Karpas-422 (cell line): ENCODE data around the gene TMEM132E. TPM values are rescaled to one million over a fixed set of nuclear protein-coding genes. Genes with fewer than 3 reads are reported as not detected.

Source experiments
- DNase-seq: peaks from one replicate; pipeline ENCODE4 v3.0.0-alpha.2; 2015
- H2AFZ ChIP-seq: fragments of 200-600 bp; sonication (generic); 2 replicates; pipeline ENCODE4 v1.6.1; 2014; ENCODE audit warnings: antibody characterized with exemption, low read length, mixed read lengths
- H3K27ac ChIP-seq: fragments of 200-600 bp; sonication (generic); 2 replicates; pipeline ENCODE4 v1.5.1; 2014; ENCODE audit warnings: mild to moderate bottlenecking, low read length, moderate library complexity
- H3K27me3 ChIP-seq: fragments of 200-600 bp; sonication (generic); 2 replicates; pipeline ENCODE4 v1.6.1; 2014; ENCODE audit warnings: low read length, mixed read lengths
- H3K36me3 ChIP-seq: fragments of 200-600 bp; sonication (generic); 2 replicates; pipeline ENCODE4 v1.6.1; 2014; ENCODE audit warnings: low read length, mixed read lengths; ENCODE audit not compliant: insufficient read depth
- H3K4me1 ChIP-seq: fragments of 200-600 bp; sonication (generic); 2 replicates; pipeline ENCODE4 v1.6.1; 2014; ENCODE audit warnings: mild to moderate bottlenecking, low read length, mixed read lengths
- H3K4me2 ChIP-seq: fragments of 200-600 bp; sonication (generic); 2 replicates; pipeline ENCODE4 v1.6.1; 2014; ENCODE audit warnings: low read length, low read depth, mild to moderate bottlenecking; ENCODE audit not compliant: poor library complexity, severe bottlenecking
- H3K4me3 ChIP-seq: fragments of 200-600 bp; sonication (generic); 2 replicates; pipeline ENCODE4 v1.5.1; 2014; ENCODE audit warnings: mild to moderate bottlenecking, antibody characterized with exemption, low read length, mixed read lengths
- H3K79me2 ChIP-seq: fragments of 200-600 bp; sonication (generic); 2 replicates; pipeline ENCODE4 v1.6.1; 2014; ENCODE audit warnings: mild to moderate bottlenecking, low read length, mixed read lengths
- H3K9ac ChIP-seq: fragments of 200-600 bp; sonication (generic); 2 replicates; pipeline ENCODE4 v1.6.0; 2014; ENCODE audit warnings: low read length
- H3K9me2 ChIP-seq: fragments of 200-600 bp; sonication (generic), shearing (Covaris generic); replicated peaks from 2 replicates; pipeline ENCODE4 v1.6.0; 2014; ENCODE audit warnings: mild to moderate bottlenecking, low read length, moderate library complexity; ENCODE audit not compliant: insufficient read depth
- H3K9me3 ChIP-seq: fragments of 300-700, 200-600 bp; sonication (generic); 2 replicates; pipeline ENCODE4 v1.6.1; 2014; ENCODE audit warnings: low read length, mixed read lengths
- H4K20me1 ChIP-seq: fragments of 200-600 bp; sonication (generic); 2 replicates; pipeline ENCODE4 v1.6.1; 2014; ENCODE audit warnings: mild to moderate bottlenecking, antibody characterized with exemption, low read length, low read depth; ENCODE audit not compliant: insufficient read depth
- total RNA-seq: library from RNA; depleted of rRNA; stranded (reverse); fragments of >200 nt; shearing (Covaris generic); gene quantifications from 2 replicates; pipeline ENCODE4 v1.2.3, GENCODE V29; 2014; ENCODE audit warnings: low replicate concordance

TMEM132E gene
- total RNA-seq, 1 experiment from 2014 or later, result not detected

- H3K27ac ChIP-seq, result no peak overlapping the region
- no peaks in the 10 kb centered on the region for H3K27me3 ChIP-seq
- no peaks in the 10 kb centered on the region for H3K9me3 ChIP-seq
- no peaks in the 10 kb centered on the region for H3K4me1 ChIP-seq
- DNase-seq, result no peak
- H3K79me2 ChIP-seq, result no peaks in the 10 kb centered on the region
- H3K4me2 ChIP-seq, result no peak overlapping the region
- no peaks in the 10 kb centered on the region for H3K36me3 ChIP-seq
- H3K9ac ChIP-seq, result no peak overlapping the region
- no peak overlapping the region for H2AFZ ChIP-seq
- no peak overlapping the region for H3K4me3 ChIP-seq
- no peaks in the 10 kb centered on the region for H3K9me2 ChIP-seq
- H4K20me1 ChIP-seq, result no peaks in the 10 kb centered on the region
Observed at GRCh38 chr17:34671191-34671590, 91.8 kb downstream of the TMEM132E start.

GRCh38 chr17:34672176-34672785 is 92.9 kb downstream of the TMEM132E start:
- DNase-seq, result no peak
- Histone ChIP-seq H3K4me1 (no peaks in the 10 kb centered on the region), H3K36me3 (no peaks in the 10 kb centered on the region), H3K27ac (no peak overlapping the region), H3K9ac (no peak overlapping the region), H3K79me2 (no peaks in the 10 kb centered on the region), H3K4me2 (no peak overlapping the region), H3K4me3 (no peak overlapping the region), H4K20me1 (no peaks in the 10 kb centered on the region), H3K9me2 (no peaks in the 10 kb centered on the region), H2AFZ (no peak overlapping the region), H3K9me3 (no peaks in the 10 kb centered on the region), H3K27me3 (no peaks in the 10 kb centered on the region)

- H3K36me3 ChIP-seq, result no peaks in the 10 kb centered on the region
- no peaks in the 10 kb centered on the region for H3K9me3 ChIP-seq
- no peaks in the 10 kb centered on the region for H3K4me1 ChIP-seq
- H3K4me3 ChIP-seq, result no peak overlapping the region
- H3K79me2 ChIP-seq, result no peaks in the 10 kb centered on the region
- H3K9me2 ChIP-seq, result no peaks in the 10 kb centered on the region
- H3K9ac ChIP-seq, result no peak overlapping the region
- H4K20me1 ChIP-seq, result no peaks in the 10 kb centered on the region
- no peak overlapping the region for H3K27ac ChIP-seq
- H3K27me3 ChIP-seq, result no peaks in the 10 kb centered on the region
- H2AFZ ChIP-seq, result no peak overlapping the region
- no peak for DNase-seq
- H3K4me2 ChIP-seq, result no peak overlapping the region
Observed at GRCh38 chr17:34673516-34673915, 94.1 kb downstream of the TMEM132E start.

- Histone ChIP-seq H3K9ac (no peak overlapping the region), H2AFZ (no peak overlapping the region), H3K27ac (no peak overlapping the region), H3K27me3 (no peaks in the 10 kb centered on the region), H3K36me3 (no peaks in the 10 kb centered on the region), H3K79me2 (no peaks in the 10 kb centered on the region), H4K20me1 (no peaks in the 10 kb centered on the region), H3K4me1 (no peaks in the 10 kb centered on the region), H3K9me3 (no peaks in the 10 kb centered on the region), H3K9me2 (no peaks in the 10 kb centered on the region), H3K4me2 (no peak overlapping the region), H3K4me3 (no peak overlapping the region)
- DNase-seq, result no peak
Observed at GRCh38 chr17:34673995-34674890, 94.9 kb downstream of the TMEM132E start.

GRCh38 chr17:34675143-34675542 is 95.8 kb downstream of the TMEM132E start:
- no peaks in the 10 kb centered on the region for H3K9me2 ChIP-seq
- H3K4me3 ChIP-seq, result no peak overlapping the region
- no peak overlapping the region for H3K4me2 ChIP-seq
- no peak overlapping the region for H2AFZ ChIP-seq
- H3K27ac ChIP-seq, result no peak overlapping the region
- H3K9ac ChIP-seq, result no peak overlapping the region
- DNase-seq, result no peak
- H3K36me3 ChIP-seq, result no peaks in the 10 kb centered on the region
- H3K27me3 ChIP-seq, result no peaks in the 10 kb centered on the region
- no peaks in the 10 kb centered on the region for H3K79me2 ChIP-seq
- no peaks in the 10 kb centered on the region for H4K20me1 ChIP-seq
- no peaks in the 10 kb centered on the region for H3K9me3 ChIP-seq
- H3K4me1 ChIP-seq, result no peaks in the 10 kb centered on the region

GRCh38 chr17:34675605-34676004 is 96.2 kb downstream of the TMEM132E start:
- H3K79me2 ChIP-seq, result no peaks in the 10 kb centered on the region
- H3K27me3 ChIP-seq, result no peaks in the 10 kb centered on the region
- no peak overlapping the region for H3K4me3 ChIP-seq
- no peaks in the 10 kb centered on the region for H3K9me2 ChIP-seq
- no peaks in the 10 kb centered on the region for H4K20me1 ChIP-seq
- H3K4me2 ChIP-seq, result no peak overlapping the region
- no peak overlapping the region for H3K9ac ChIP-seq
- no peaks in the 10 kb centered on the region for H3K36me3 ChIP-seq
- no peak for DNase-seq
- no peaks in the 10 kb centered on the region for H3K4me1 ChIP-seq
- no peaks in the 10 kb centered on the region for H3K9me3 ChIP-seq
- H3K27ac ChIP-seq, result no peak overlapping the region
- H2AFZ ChIP-seq, result no peak overlapping the region

- Histone ChIP-seq H3K9me3 (no peaks in the 10 kb centered on the region), H3K27me3 (no peaks in the 10 kb centered on the region), H3K36me3 (no peaks in the 10 kb centered on the region), H4K20me1 (no peaks in the 10 kb centered on the region), H2AFZ (no peak overlapping the region), H3K9ac (no peak overlapping the region), H3K4me2 (no peak overlapping the region), H3K27ac (no peak overlapping the region), H3K79me2 (no peaks in the 10 kb centered on the region), H3K4me1 (no peaks in the 10 kb centered on the region), H3K4me3 (no peak overlapping the region), H3K9me2 (no peaks in the 10 kb centered on the region)
- no peak for DNase-seq
Observed at GRCh38 chr17:34680151-34680550, 100.8 kb downstream of the TMEM132E start.

- H3K4me2 ChIP-seq, result no peak overlapping the region
- H3K4me1 ChIP-seq, result no peaks in the 10 kb centered on the region
- H3K36me3 ChIP-seq, result no peaks in the 10 kb centered on the region
- no peaks in the 10 kb centered on the region for H3K9me2 ChIP-seq
- no peaks in the 10 kb centered on the region for H3K27me3 ChIP-seq
- H2AFZ ChIP-seq, result no peak overlapping the region
- H3K9ac ChIP-seq, result no peak overlapping the region
- no peak overlapping the region for H3K4me3 ChIP-seq
- no peaks in the 10 kb centered on the region for H3K79me2 ChIP-seq
- no peak overlapping the region for H3K27ac ChIP-seq
- no peaks in the 10 kb centered on the region for H3K9me3 ChIP-seq
- no peaks in the 10 kb centered on the region for H4K20me1 ChIP-seq
- DNase-seq, result no peak
Observed at GRCh38 chr17:34682305-34682704, 102.9 kb downstream of the TMEM132E start.
